Measurements from ENCODE around the gene ANKRD33B.

GRCh38 chr5:10528827-10529226 lies 35.0 kb upstream of the ANKRD33B start:
- no peak for TF ChIP-seq CBX8 (IDR thresholded peaks at IDR 0.05; ENCODE audit: borderline replicate concordance, extremely low read depth, low read depth, low read length, poor library complexity, severe bottlenecking)
- TF ChIP-seq POLR2A (conservative IDR thresholded peaks at IDR 0.05): no peak
- TF ChIP-seq, protein P1, sequence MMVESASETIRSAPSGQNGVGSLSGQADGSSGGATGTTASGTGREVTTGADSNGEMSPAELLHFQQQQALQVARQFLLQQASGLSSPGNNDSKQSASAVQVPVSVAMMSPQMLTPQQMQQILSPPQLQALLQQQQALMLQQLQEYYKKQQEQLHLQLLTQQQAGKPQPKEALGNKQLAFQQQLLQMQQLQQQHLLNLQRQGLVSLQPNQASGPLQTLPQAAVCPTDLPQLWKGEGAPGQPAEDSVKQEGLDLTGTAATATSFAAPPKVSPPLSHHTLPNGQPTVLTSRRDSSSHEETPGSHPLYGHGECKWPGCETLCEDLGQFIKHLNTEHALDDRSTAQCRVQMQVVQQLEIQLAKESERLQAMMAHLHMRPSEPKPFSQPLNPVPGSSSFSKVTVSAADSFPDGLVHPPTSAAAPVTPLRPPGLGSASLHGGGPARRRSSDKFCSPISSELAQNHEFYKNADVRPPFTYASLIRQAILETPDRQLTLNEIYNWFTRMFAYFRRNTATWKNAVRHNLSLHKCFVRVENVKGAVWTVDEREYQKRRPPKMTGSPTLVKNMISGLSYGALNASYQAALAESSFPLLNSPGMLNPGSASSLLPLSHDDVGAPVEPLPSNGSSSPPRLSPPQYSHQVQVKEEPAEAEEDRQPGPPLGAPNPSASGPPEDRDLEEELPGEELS (CRISPR knock-in tag; IDR thresholded peaks at IDR 0.05; ENCODE audit: borderline replicate concordance): no peak
- TF ChIP-seq, protein P2, sequence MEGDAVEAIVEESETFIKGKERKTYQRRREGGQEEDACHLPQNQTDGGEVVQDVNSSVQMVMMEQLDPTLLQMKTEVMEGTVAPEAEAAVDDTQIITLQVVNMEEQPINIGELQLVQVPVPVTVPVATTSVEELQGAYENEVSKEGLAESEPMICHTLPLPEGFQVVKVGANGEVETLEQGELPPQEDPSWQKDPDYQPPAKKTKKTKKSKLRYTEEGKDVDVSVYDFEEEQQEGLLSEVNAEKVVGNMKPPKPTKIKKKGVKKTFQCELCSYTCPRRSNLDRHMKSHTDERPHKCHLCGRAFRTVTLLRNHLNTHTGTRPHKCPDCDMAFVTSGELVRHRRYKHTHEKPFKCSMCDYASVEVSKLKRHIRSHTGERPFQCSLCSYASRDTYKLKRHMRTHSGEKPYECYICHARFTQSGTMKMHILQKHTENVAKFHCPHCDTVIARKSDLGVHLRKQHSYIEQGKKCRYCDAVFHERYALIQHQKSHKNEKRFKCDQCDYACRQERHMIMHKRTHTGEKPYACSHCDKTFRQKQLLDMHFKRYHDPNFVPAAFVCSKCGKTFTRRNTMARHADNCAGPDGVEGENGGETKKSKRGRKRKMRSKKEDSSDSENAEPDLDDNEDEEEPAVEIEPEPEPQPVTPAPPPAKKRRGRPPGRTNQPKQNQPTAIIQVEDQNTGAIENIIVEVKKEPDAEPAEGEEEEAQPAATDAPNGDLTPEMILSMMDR (IDR thresholded peaks at IDR 0.05 in 2 of 3, conservative IDR thresholded peaks at IDR 0.05 in 1 of 3; ENCODE audit: insufficient read depth in 2 of 3, low read depth in 1 of 3, low read length in 3 of 3): no peak
- TF ChIP-seq ZNF174 (CRISPR knock-in tag; IDR thresholded peaks at IDR 0.05): no peak

Measured in K562 (cell line).